GM19395 (cell line): ENCODE data around the gene MAPK13.
"Not testable (repeated sequence)": the region's sequence is repeated elsewhere in the genome, so short reads cannot be mapped to it uniquely, and the experiment has no call there.

Experiments
- ATAC-seq: cut with Tn5 transposase; IDR thresholded peaks from one replicate; pipeline ENCODE4 v1.9.1; 2021; ENCODE audit warnings: mild to moderate bottlenecking, moderate library complexity; ENCODE audit not compliant: unreplicated experiment

The MAPK13 gene

GRCh38 chr6:36114798-36115408, 15.4 kb upstream of the MAPK13 start:
- peak; percentile 69 for ATAC-seq

GRCh38 chr6:36115412-36115811, 14.9 kb upstream of the MAPK13 start:
- ATAC-seq, result no peak

- no peak for ATAC-seq
Observed at GRCh38 chr6:36116066-36116864, 14.0 kb upstream of the MAPK13 start.

- ATAC-seq, result no peak
Observed at GRCh38 chr6:36116943-36117342, 13.4 kb upstream of the MAPK13 start.

- no peak for ATAC-seq
Observed at GRCh38 chr6:36117658-36118549, 12.4 kb upstream of the MAPK13 start.

GRCh38 chr6:36118550-36119107, 11.7 kb upstream of the MAPK13 start:
- no peak for ATAC-seq

- no peak for ATAC-seq
Observed at GRCh38 chr6:36119209-36119608, 11.1 kb upstream of the MAPK13 start.

GRCh38 chr6:36120018-36120417, 10.3 kb upstream of the MAPK13 start:
- no peak for ATAC-seq

GRCh38 chr6:36120539-36120938, 9.8 kb upstream of the MAPK13 start:
- ATAC-seq, result no peak

GRCh38 chr6:36120979-36121786, 9.1 kb upstream of the MAPK13 start:
- ATAC-seq, result peak; percentile 44

GRCh38 chr6:36121787-36122494, 8.4 kb upstream of the MAPK13 start:
- no peak for ATAC-seq

GRCh38 chr6:36122495-36123269, 7.6 kb upstream of the MAPK13 start:
- no peak for ATAC-seq

- no peak for ATAC-seq
Observed at GRCh38 chr6:36123270-36124139, 6.8 kb upstream of the MAPK13 start.

- not testable (repeated sequence) for ATAC-seq
Observed at GRCh38 chr6:36124346-36124745, 6.0 kb upstream of the MAPK13 start.

GRCh38 chr6:36124881-36125280, 5.4 kb upstream of the MAPK13 start:
- ATAC-seq, result no peak

GRCh38 chr6:36125575-36125974, 4.7 kb upstream of the MAPK13 start:
- ATAC-seq, result no peak

- no peak for ATAC-seq
Observed at GRCh38 chr6:36126121-36126520, 4.2 kb upstream of the MAPK13 start.
